Erythroblast (primary cell): ENCODE measurements around the gene OR2V2.

ENCODE experiments used
- GATA1 ChIP-seq: IDR thresholded peaks from 2 replicates; pipeline ENCODE4 v1.6.1; 2011; ENCODE audit warnings: low read depth, mild to moderate bottlenecking, control low read depth, low read length, moderate library complexity
- POLR2A ChIP-seq: IDR thresholded peaks from 2 replicates; pipeline ENCODE4 v1.6.1; 2011; ENCODE audit warnings: mild to moderate bottlenecking, low read length

GRCh38 chr5:181145133-181145532, 2.3 kb upstream of the OR2V2 start:
- no peak for TF ChIP-seq POLR2A
- TF ChIP-seq GATA1: no peak
